ENCODE data around the gene PBXIP1.

DNA sequence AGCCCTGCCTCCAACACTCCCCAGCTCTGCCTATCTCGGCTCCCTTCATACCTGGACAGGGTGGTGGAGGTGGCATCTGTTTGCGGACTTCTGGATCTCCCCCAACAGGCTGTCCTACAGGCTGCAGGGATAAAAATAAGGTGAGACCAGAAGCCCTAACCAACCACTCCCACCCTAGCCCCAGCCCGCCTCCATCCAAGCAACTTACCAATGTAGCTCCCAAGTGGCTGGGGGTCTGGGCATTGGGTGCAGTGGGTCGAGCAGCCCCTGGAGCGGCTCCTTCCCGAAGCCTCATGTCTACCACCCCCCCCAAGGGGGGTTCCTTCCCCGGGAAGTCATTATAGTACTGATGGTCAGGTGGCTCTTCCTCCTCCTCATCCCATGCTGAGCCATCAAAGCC, 10.2 kb upstream of the PBXIP1 start:
- TF ChIP-seq CTCF (IDR thresholded peaks at IDR 0.05): no peak
- no peak for TF ChIP-seq ZFX (IDR thresholded peaks at IDR 0.05; ENCODE audit: borderline replicate concordance)

Data from 22Rv1 (cell line).